Measurements from ENCODE around the gene LSR.

LSR gene

DNA sequence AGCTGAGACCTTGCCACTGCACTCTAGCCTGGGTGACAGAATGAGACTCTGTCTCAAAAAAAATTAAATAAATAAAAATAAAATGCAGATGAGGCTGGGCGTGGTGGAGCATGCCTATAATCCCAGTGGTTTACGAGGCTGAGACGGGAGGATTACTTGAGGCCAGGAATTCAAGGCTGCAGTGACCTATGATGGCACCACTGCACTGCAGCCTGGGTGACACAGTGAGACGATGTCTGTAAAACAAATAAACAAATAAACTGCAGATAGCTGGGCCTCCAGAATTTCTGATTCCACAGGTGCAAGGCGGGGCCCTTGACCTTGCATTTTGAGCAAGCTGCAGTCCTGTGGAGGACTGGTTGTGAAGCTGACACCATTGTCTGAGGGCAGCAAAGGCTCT is 40.1 kb downstream of the LSR start (continued):
- TF ChIP-seq, protein P1, sequence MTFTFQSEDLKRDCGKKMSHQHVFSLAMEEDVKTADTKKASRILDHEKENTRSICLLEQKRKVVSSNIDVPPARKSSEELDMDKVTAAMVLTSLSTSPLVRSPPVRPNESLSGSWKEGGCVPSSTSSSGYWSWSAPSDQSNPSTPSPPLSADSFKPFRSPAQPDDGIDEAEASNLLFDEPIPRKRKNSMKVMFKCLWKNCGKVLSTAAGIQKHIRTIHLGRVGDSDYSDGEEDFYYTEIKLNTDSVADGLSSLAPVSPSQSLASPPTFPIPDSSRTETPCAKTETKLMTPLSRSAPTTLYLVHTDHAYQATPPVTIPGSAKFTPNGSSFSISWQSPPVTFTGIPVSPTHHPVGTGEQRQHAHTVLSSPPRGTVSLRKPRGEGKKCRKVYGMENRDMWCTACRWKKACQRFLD (tag by site-specific recombination; IDR thresholded peaks at IDR 0.05), result no peak
- peak; percentile 56; the same call in 1 of the 2 replicates for TF ChIP-seq WT1 (tag by site-specific recombination; IDR thresholded peaks at IDR 0.05)

DNA sequence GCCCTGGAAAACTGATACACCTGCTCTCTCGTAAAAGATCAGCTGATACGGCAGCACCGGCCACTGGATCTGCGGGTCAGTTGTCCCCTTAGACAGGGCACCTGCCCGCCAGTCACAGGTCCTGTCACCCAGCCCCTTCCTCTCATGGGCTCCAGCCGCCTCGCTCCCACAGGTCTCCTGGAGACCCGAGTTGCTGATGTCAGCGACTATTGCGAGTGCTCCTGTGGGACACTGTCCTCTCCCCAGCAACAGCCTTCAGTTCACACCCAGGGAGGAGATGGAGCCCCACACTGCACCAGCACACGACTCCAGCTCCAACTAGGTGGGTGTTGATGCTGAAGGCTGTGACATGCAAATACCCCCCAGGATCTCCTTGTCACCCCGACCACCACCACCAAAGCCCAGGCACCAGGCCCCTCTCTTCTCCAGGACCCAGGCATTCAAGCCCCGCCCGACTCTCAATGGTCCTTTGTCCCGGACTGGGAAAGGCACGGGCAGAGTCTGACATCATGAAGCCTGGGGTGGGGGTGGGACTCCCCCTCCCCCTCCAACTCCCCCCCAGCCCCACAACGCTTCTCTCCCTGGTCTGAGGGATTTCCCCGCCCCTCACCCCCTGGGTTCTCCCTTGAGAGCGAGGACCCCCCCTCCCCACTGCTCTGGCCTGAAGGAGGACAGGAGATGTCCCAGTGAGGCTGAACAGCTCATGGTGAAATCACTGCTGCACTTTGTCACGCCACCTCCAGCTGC is 41.8 kb downstream of the LSR start:
- Histone ChIP-seq H3K36me3 (ENCODE audit: control insufficient read depth in 2 of 2, insufficient read depth in 1 of 2, low read length in 2 of 2) (no peaks in the 10 kb centered on the region), H3K9me3 (ENCODE audit: control insufficient read depth, insufficient read depth, low read depth, low read length) (no peaks in the 10 kb centered on the region), H3K27ac (ENCODE audit: extremely low read depth, low read depth, low read length) (no peak overlapping the region), H3K4me3 (ENCODE audit: low read depth, low read length) (no peak overlapping the region), H3K4me1 (ENCODE audit: control insufficient read depth, insufficient read depth, low read length) (peaks cover 8% of the 10 kb centered on the region)
- CTCF ChIA-PET, result interaction anchor here (1.0 to 1.1 kb wide), 4 partner anchors 14 to 404 kb away, joined by 3 to 5 read pairs (median 4); no protein-coding TSS in a partner anchor
- POLR2A ChIA-PET, result interaction anchor here (0.5 to 4.7 kb wide), 7 partner anchors 9 to 262 kb away, joined by 3 to 17 read pairs (median 6); partner anchors contain the start of gene USF2
- peak; percentile 63 for TF ChIP-seq ZNF398 (tag by site-specific recombination; IDR thresholded peaks at IDR 0.05)
- peak; percentile 84 for TF ChIP-seq ZNF600 (tag by site-specific recombination; IDR thresholded peaks at IDR 0.05)
- TF ChIP-seq, protein P2, sequence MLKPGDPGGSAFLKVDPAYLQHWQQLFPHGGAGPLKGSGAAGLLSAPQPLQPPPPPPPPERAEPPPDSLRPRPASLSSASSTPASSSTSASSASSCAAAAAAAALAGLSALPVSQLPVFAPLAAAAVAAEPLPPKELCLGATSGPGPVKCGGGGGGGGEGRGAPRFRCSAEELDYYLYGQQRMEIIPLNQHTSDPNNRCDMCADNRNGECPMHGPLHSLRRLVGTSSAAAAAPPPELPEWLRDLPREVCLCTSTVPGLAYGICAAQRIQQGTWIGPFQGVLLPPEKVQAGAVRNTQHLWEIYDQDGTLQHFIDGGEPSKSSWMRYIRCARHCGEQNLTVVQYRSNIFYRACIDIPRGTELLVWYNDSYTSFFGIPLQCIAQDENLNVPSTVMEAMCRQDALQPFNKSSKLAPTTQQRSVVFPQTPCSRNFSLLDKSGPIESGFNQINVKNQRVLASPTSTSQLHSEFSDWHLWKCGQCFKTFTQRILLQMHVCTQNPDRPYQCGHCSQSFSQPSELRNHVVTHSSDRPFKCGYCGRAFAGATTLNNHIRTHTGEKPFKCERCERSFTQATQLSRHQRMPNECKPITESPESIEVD (tag by site-specific recombination; IDR thresholded peaks at IDR 0.05), result no peak
- TF ChIP-seq, protein P3, sequence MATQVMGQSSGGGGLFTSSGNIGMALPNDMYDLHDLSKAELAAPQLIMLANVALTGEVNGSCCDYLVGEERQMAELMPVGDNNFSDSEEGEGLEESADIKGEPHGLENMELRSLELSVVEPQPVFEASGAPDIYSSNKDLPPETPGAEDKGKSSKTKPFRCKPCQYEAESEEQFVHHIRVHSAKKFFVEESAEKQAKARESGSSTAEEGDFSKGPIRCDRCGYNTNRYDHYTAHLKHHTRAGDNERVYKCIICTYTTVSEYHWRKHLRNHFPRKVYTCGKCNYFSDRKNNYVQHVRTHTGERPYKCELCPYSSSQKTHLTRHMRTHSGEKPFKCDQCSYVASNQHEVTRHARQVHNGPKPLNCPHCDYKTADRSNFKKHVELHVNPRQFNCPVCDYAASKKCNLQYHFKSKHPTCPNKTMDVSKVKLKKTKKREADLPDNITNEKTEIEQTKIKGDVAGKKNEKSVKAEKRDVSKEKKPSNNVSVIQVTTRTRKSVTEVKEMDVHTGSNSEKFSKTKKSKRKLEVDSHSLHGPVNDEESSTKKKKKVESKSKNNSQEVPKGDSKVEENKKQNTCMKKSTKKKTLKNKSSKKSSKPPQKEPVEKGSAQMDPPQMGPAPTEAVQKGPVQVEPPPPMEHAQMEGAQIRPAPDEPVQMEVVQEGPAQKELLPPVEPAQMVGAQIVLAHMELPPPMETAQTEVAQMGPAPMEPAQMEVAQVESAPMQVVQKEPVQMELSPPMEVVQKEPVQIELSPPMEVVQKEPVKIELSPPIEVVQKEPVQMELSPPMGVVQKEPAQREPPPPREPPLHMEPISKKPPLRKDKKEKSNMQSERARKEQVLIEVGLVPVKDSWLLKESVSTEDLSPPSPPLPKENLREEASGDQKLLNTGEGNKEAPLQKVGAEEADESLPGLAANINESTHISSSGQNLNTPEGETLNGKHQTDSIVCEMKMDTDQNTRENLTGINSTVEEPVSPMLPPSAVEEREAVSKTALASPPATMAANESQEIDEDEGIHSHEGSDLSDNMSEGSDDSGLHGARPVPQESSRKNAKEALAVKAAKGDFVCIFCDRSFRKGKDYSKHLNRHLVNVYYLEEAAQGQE (tag by site-specific recombination; IDR thresholded peaks at IDR 0.05), result no peak
- no peak for TF ChIP-seq SP3 (tag by site-specific recombination; IDR thresholded peaks at IDR 0.05)
- TF ChIP-seq ZNF157 (tag by site-specific recombination; IDR thresholded peaks at IDR 0.05), result no peak
- TF ChIP-seq ZNF830 (tag by site-specific recombination; IDR thresholded peaks at IDR 0.05; ENCODE audit: low read depth), result no peak
- TF ChIP-seq REPIN1 (tag by site-specific recombination; IDR thresholded peaks at IDR 0.05; ENCODE audit: low read depth), result no peak
- no peak for TF ChIP-seq ZNF521 (tag by site-specific recombination; IDR thresholded peaks at IDR 0.05)
- TF ChIP-seq YY2 (tag by site-specific recombination; IDR thresholded peaks at IDR 0.05), result no peak
- no peak for TF ChIP-seq BCL6B (tag by site-specific recombination; IDR thresholded peaks at IDR 0.05)
- TF ChIP-seq PRDM2 (tag by site-specific recombination; IDR thresholded peaks at IDR 0.05; ENCODE audit: borderline replicate concordance), result no peak
- TF ChIP-seq ZBTB21 (tag by site-specific recombination; IDR thresholded peaks at IDR 0.05), result no peak
- no peak for TF ChIP-seq HIC1 (tag by site-specific recombination; IDR thresholded peaks at IDR 0.05)
